OCI-LY7 (cell line): Measurements from ENCODE around the gene PTPRM.

Source experiments
- CTCF ChIP-seq: fragments of 200-600 bp; sonication (generic); conservative IDR thresholded peaks from 2 replicates; pipeline ENCODE4 v1.5.1; 2014; ENCODE audit warnings: mild to moderate bottlenecking, antibody characterized with exemption, low read length, moderate library complexity, mixed read lengths
- EZH2phosphoT487 ChIP-seq: fragments of 200-600 bp; sonication (generic); IDR thresholded peaks from 2 replicates; pipeline ENCODE4 v1.6.1; 2018; ENCODE audit warnings: low read depth, borderline replicate concordance, mild to moderate bottlenecking, mixed run types, antibody characterized with exemption, low read length, moderate library complexity, mixed read lengths

- TF ChIP-seq CTCF (no peak), EZH2phosphoT487 (no peak)
These were observed 763.5 kb downstream of the PTPRM start for GRCh38 chr18:8330575-8330974.
